ENCODE data around the gene ARAP1. TPM values are rescaled to one million over a fixed set of nuclear protein-coding genes. Genes with fewer than 3 reads are reported as not detected.

ARAP1 gene
- total RNA-seq, 1 experiment from 2014 or later, result 53.0 TPM

DNA sequence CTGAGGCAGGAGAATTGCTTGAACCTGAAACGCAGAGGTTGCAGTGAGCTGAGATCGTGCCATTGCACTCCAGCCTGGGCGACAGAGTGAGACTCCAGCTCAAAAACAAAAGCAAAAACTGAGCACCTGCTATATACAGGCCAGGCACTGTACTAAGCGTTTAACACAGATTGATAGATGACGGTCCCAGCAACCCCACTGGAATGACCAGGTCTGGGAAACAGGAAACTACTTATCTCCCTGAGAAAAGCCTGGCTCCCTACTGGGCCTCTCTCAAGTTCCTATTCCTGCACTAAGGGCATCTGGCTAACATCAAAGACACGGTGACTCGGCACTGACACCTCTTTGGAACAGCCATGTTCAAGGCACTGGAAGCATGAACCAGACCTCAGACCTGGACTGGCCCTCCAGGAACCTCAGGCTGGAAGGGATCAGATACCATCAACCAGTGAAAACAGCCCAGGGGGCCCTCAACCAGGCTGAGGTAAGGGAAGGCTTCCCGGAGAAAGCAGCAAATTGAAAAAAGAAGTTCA, 16.6 kb downstream of the ARAP1 start:
- TF ChIP-seq, protein P1, sequence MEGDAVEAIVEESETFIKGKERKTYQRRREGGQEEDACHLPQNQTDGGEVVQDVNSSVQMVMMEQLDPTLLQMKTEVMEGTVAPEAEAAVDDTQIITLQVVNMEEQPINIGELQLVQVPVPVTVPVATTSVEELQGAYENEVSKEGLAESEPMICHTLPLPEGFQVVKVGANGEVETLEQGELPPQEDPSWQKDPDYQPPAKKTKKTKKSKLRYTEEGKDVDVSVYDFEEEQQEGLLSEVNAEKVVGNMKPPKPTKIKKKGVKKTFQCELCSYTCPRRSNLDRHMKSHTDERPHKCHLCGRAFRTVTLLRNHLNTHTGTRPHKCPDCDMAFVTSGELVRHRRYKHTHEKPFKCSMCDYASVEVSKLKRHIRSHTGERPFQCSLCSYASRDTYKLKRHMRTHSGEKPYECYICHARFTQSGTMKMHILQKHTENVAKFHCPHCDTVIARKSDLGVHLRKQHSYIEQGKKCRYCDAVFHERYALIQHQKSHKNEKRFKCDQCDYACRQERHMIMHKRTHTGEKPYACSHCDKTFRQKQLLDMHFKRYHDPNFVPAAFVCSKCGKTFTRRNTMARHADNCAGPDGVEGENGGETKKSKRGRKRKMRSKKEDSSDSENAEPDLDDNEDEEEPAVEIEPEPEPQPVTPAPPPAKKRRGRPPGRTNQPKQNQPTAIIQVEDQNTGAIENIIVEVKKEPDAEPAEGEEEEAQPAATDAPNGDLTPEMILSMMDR (IDR thresholded peaks at IDR 0.05; ENCODE audit: unreplicated experiment), result no peak
- CTCF ChIA-PET, result interaction anchor here (0.6 kb wide), 1 partner anchor 117 kb away, joined by 3 read pairs; no protein-coding TSS in a partner anchor
- H3K27ac Mint-ChIP-seq (ENCODE audit: unreplicated experiment), result no peak overlapping the region
- no peaks in the 10 kb centered on the region for H3K27me3 Mint-ChIP-seq (ENCODE audit: unreplicated experiment)
- H3K4me3 Mint-ChIP-seq (ENCODE audit: low read depth, unreplicated experiment), result no peak overlapping the region
- H3K36me3 Mint-ChIP-seq (ENCODE audit: insufficient read depth, unreplicated experiment), result peaks cover 3% of the 10 kb centered on the region
- peaks cover 22% of the 10 kb centered on the region for H3K4me1 Mint-ChIP-seq (ENCODE audit: low read depth, unreplicated experiment)
- DNase-seq, result no peak
- intact Hi-C loops (cut with micrococcal nuclease; ENCODE audit: unreplicated experiment), result no loop called here
- no peaks in the 10 kb centered on the region for H3K9me3 Mint-ChIP-seq (ENCODE audit: low read depth, unreplicated experiment)
- no TSS peak for BruUV-seq (replicated peaks)

DNA sequence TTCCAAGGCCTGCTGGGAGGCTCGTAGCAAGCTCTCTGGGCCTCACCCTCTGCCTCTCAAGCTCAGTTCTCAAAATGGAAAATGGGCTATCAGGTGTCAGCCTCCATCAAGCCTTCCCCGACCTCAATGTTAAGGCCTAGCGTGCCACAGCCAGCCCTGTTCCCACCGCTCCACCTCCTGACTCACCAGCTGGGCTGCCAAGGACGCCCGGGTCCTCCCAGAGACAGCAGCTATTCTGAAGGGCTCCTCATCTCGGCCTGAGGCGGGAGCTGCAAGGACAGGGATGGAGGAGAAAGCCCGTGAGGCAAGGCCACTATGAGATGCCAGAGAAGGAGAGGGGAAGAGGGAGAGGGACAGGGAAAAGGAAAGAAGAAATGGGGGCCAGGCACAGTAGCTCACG, 19.9 kb downstream of the ARAP1 start:
- H3K36me3 Mint-ChIP-seq (ENCODE audit: insufficient read depth, unreplicated experiment), result no peaks in the 10 kb centered on the region
- intact Hi-C loops (cut with micrococcal nuclease; ENCODE audit: unreplicated experiment), result no loop called here
- no TSS peak for BruUV-seq (replicated peaks)

DNA sequence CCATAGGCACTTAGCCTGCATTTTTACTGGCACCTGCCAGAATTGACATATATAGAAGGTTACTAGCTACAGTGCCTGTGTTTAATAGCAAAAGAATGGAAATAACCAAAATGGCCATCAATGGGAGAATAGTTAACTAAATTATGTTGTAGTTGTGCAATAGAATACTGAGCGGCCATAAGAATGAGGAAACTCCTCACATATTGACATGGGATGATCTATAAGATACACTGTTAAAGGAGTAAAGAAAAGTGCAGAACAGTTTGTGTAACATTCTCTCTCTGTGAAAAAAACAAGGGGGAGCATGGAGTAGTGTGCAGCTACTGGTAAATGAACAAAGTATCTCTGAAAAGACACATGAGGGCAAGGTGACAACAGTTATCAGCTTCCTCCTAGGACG, 21.5 kb downstream of the ARAP1 start:
- no TSS peak for BruUV-seq (replicated peaks)
- CTCF ChIA-PET, result interaction anchor here (0.6 kb wide), 1 partner anchor 14 kb away, joined by 5 read pairs; no protein-coding TSS in a partner anchor
- no peak overlapping the region for H3K4me3 Mint-ChIP-seq (ENCODE audit: low read depth, unreplicated experiment)
- TF ChIP-seq, protein P1 (IDR thresholded peaks at IDR 0.05; ENCODE audit: unreplicated experiment), result no peak
- no peak for DNase-seq
- no peaks in the 10 kb centered on the region for H3K36me3 Mint-ChIP-seq (ENCODE audit: insufficient read depth, unreplicated experiment)
- no peaks in the 10 kb centered on the region for H3K4me1 Mint-ChIP-seq (ENCODE audit: low read depth, unreplicated experiment)
- no peaks in the 10 kb centered on the region for H3K27me3 Mint-ChIP-seq (ENCODE audit: unreplicated experiment)
- intact Hi-C loops (cut with micrococcal nuclease; ENCODE audit: unreplicated experiment), result no loop called here
- no peak overlapping the region for H3K27ac Mint-ChIP-seq (ENCODE audit: unreplicated experiment)
- no peaks in the 10 kb centered on the region for H3K9me3 Mint-ChIP-seq (ENCODE audit: low read depth, unreplicated experiment)

More for the DNA sequence above, 19.9 kb downstream of the ARAP1 start:
- TF ChIP-seq, protein P1 (IDR thresholded peaks at IDR 0.05; ENCODE audit: unreplicated experiment), result no peak
- H3K4me1 Mint-ChIP-seq (ENCODE audit: low read depth, unreplicated experiment), result peaks cover 12% of the 10 kb centered on the region
- no peaks in the 10 kb centered on the region for H3K27me3 Mint-ChIP-seq (ENCODE audit: unreplicated experiment)
- no peak overlapping the region for H3K27ac Mint-ChIP-seq (ENCODE audit: unreplicated experiment)
- CTCF ChIA-PET, result no interaction called here
- no peak for DNase-seq
- H3K9me3 Mint-ChIP-seq (ENCODE audit: low read depth, unreplicated experiment), result no peaks in the 10 kb centered on the region
- H3K4me3 Mint-ChIP-seq (ENCODE audit: low read depth, unreplicated experiment), result no peak overlapping the region

DNA sequence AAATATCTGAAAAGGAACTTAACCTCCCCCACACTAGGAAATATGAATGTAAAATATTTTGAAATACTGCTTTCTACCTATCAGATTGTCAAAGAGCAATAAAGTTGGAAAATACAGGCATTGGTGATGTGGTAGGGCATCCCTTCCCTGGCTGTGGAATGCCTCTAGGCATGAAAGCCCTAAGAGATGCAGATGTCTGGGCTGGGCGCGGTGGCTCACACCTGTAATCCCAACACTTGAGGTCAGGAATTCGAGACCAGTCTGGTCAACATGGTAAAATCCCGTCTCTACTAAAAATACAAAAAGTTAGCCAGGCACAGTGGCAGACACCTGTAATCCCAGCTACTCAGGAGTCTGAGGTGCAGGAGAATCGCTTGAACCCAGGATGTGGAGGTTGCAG, 22.0 kb downstream of the ARAP1 start:
- Mint-ChIP-seq H3K4me3 (ENCODE audit: low read depth, unreplicated experiment) (no peak overlapping the region), H3K4me1 (ENCODE audit: low read depth, unreplicated experiment) (no peaks in the 10 kb centered on the region), H3K27ac (ENCODE audit: unreplicated experiment) (no peak overlapping the region), H3K27me3 (ENCODE audit: unreplicated experiment) (no peaks in the 10 kb centered on the region), H3K9me3 (ENCODE audit: low read depth, unreplicated experiment) (no peaks in the 10 kb centered on the region), H3K36me3 (ENCODE audit: insufficient read depth, unreplicated experiment) (no peaks in the 10 kb centered on the region)
- CTCF ChIA-PET, result interaction anchor here (0.7 to 1.2 kb wide), 2 partner anchors 16 to 550 kb away, joined by 3 to 4 read pairs; no protein-coding TSS in a partner anchor
- no TSS peak for BruUV-seq (replicated peaks)
- TF ChIP-seq, protein P1 (IDR thresholded peaks at IDR 0.05; ENCODE audit: unreplicated experiment), result no peak
- no peak for DNase-seq
- intact Hi-C loops (cut with micrococcal nuclease; ENCODE audit: unreplicated experiment), result no loop called here
